SU-DHL-6 (cell line): ENCODE results near the gene KIF2A.

Experiments used
- H2AFZ ChIP-seq: fragments of 200-600 bp; sonication (generic); 2 replicates; pipeline ENCODE4 v1.6.1; 2014; ENCODE audit warnings: low read depth, mild to moderate bottlenecking, moderate library complexity, mixed read lengths, antibody characterized with exemption, low read length; ENCODE audit not compliant: severe bottlenecking
- H3F3A ChIP-seq: fragments of 200-600 bp; shearing (Covaris generic); 2 replicates; pipeline ENCODE4 v1.6.0; 2016; ENCODE audit warnings: antibody characterized with exemption, mild to moderate bottlenecking; ENCODE audit not compliant: insufficient read depth
- H3K27ac ChIP-seq: fragments of 200-600 bp; sonication (generic); 2 replicates; pipeline ENCODE4 v1.5.1; 2016; ENCODE audit warnings: low read depth, mild to moderate bottlenecking, low read length, moderate library complexity, mixed read lengths
- H3K27me3 ChIP-seq: fragments of 200-600 bp; sonication (generic), shearing (Covaris generic); 2 replicates; pipeline ENCODE4 v1.6.0; 2014; ENCODE audit warnings: mild to moderate bottlenecking, low read length
- H3K36me3 ChIP-seq: fragments of 200-600 bp; sonication (generic); 2 replicates; pipeline ENCODE4 v1.6.1; 2014; ENCODE audit warnings: mild to moderate bottlenecking, low read length, mixed read lengths
- H3K4me2 ChIP-seq: fragments of 300-600, 200-600 bp; shearing (Covaris generic), sonication (generic); 2 replicates; pipeline ENCODE4 v1.6.0; 2014; ENCODE audit warnings: low read length, low read depth, mild to moderate bottlenecking; ENCODE audit not compliant: poor library complexity, severe bottlenecking
- H3K4me3 ChIP-seq: fragments of 200-600 bp; sonication (generic); 2 replicates; pipeline ENCODE4 v1.5.1; 2014; ENCODE audit warnings: antibody characterized with exemption, low read length, mild to moderate bottlenecking, mixed read lengths; ENCODE audit not compliant: insufficient read depth, poor library complexity, severe bottlenecking
- H3K79me2 ChIP-seq: fragments of 200-600 bp; sonication (generic); 2 replicates; pipeline ENCODE4 v1.6.1; 2014; ENCODE audit warnings: mild to moderate bottlenecking, low read length, moderate library complexity; ENCODE audit not compliant: insufficient read depth
- H3K9ac ChIP-seq: fragments of 200-600 bp; sonication (generic); 2 replicates; pipeline ENCODE4 v1.7.0; 2014; ENCODE audit warnings: mild to moderate bottlenecking, low read length
- H3K9me2 ChIP-seq: fragments of 200-600 bp; sonication (generic); replicated peaks from 2 replicates; pipeline ENCODE4 v1.6.1; 2014; ENCODE audit warnings: low read length; ENCODE audit not compliant: insufficient read depth
- H3K9me3 ChIP-seq: fragments of 200-600 bp; sonication (generic); 2 replicates; pipeline ENCODE4 v1.6.1; 2014; ENCODE audit warnings: low read length, mixed read lengths; ENCODE audit not compliant: insufficient read depth
- H4K20me1 ChIP-seq: fragments of 200-600 bp; sonication (generic); 2 replicates; pipeline ENCODE4 v1.6.1; 2014; ENCODE audit warnings: low read depth, mild to moderate bottlenecking, antibody characterized with exemption, low read length, moderate library complexity, mixed read lengths
- CTCF ChIP-seq: fragments of 200-600 bp; sonication (generic); IDR thresholded peaks from one replicate; pipeline ENCODE4 v1.5.1; 2017; ENCODE audit warnings: antibody characterized with exemption, mild to moderate bottlenecking, low read length, moderate library complexity; ENCODE audit not compliant: insufficient read depth, poor library complexity, severe bottlenecking
- EZH2phosphoT487 ChIP-seq: fragments of 200-600 bp; sonication (generic), shearing (Covaris generic); conservative IDR thresholded peaks from 2 replicates; pipeline ENCODE4 v1.6.1; 2018; ENCODE audit warnings: mild to moderate bottlenecking, antibody characterized with exemption, low read length, moderate library complexity, mixed read lengths

KIF2A gene

GRCh38 chr5:62271370-62271769 lies 34.6 kb upstream of the KIF2A start:
- Histone ChIP-seq H3K9me2 (no peaks in the 10 kb centered on the region), H2AFZ (no peak overlapping the region), H3K9me3 (no peaks in the 10 kb centered on the region), H4K20me1 (no peaks in the 10 kb centered on the region), H3K79me2 (no peaks in the 10 kb centered on the region), H3K4me3 (no peak overlapping the region), H3F3A (no peaks in the 10 kb centered on the region), H3K36me3 (no peaks in the 10 kb centered on the region), H3K9ac (no peak overlapping the region), H3K27ac (no peak overlapping the region), H3K4me2 (no peak overlapping the region), H3K27me3 (no peaks in the 10 kb centered on the region)
- TF ChIP-seq CTCF (no peak), EZH2phosphoT487 (no peak)

DNA sequence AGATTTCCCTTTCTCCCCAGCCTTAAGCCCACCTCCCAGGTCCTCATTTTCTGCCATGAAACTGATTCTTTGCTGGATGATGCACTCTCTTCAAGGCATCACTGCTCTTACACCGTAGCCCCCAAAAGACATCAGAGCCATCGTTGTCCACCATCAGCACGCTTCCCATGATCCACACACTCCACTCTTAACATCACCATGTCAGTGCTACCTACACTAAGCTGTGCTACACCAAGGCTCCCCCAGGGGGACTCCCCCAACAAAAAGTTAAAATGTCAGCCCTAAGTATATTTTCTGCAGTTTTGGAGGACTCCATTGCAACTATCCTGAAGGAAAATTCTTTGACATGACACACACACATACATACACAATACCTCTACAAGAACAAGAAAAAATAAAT lies 34.1 kb upstream of the KIF2A start:
- Histone ChIP-seq H3K9me3 (no peaks in the 10 kb centered on the region), H3F3A (no peaks in the 10 kb centered on the region), H3K4me2 (no peak overlapping the region), H3K27me3 (no peaks in the 10 kb centered on the region), H3K9me2 (no peaks in the 10 kb centered on the region), H4K20me1 (no peaks in the 10 kb centered on the region), H3K36me3 (no peaks in the 10 kb centered on the region), H2AFZ (no peak overlapping the region), H3K4me3 (no peak overlapping the region), H3K79me2 (no peaks in the 10 kb centered on the region), H3K9ac (no peak overlapping the region), H3K27ac (no peak overlapping the region)
- TF ChIP-seq CTCF (no peak), EZH2phosphoT487 (no peak)

- TF ChIP-seq EZH2phosphoT487 (no peak), CTCF (no peak)
- Histone ChIP-seq H3K79me2 (no peaks in the 10 kb centered on the region), H3K9ac (no peak overlapping the region), H3K27ac (no peak overlapping the region), H4K20me1 (no peaks in the 10 kb centered on the region), H2AFZ (no peak overlapping the region), H3K36me3 (no peaks in the 10 kb centered on the region), H3K4me3 (no peak overlapping the region), H3K27me3 (no peaks in the 10 kb centered on the region), H3K4me2 (no peak overlapping the region), H3K9me2 (no peaks in the 10 kb centered on the region), H3F3A (no peaks in the 10 kb centered on the region), H3K9me3 (no peaks in the 10 kb centered on the region)
Measured at GRCh38 chr5:62273687-62274086, 32.3 kb upstream of the KIF2A start.

DNA sequence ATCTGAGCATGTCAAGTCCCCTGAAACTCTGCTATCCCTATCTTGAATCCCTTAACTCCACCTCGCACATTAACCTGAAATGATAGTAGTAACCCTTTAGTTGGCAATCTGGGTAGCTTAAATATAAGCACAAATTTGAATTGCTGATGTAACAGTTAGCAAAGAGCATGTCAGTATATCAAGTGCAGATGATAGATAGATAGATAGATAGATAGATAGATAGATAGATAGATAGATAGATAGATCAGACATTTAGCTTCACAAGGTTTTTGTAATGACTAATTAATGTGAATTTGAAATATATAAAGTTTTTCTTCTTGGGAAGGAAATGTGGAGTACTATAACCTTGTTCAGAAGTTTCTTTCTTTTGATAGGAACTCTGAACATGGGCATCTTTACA lies 30.4 kb upstream of the KIF2A start:
- no peaks in the 10 kb centered on the region for H3K9me3 ChIP-seq
- no peak for TF ChIP-seq CTCF
- TF ChIP-seq EZH2phosphoT487 = no peak

More for the DNA sequence above, 30.4 kb upstream of the KIF2A start:
- H3K27ac ChIP-seq = no peak overlapping the region
- no peak overlapping the region for H3K4me3 ChIP-seq
- no peaks in the 10 kb centered on the region for H4K20me1 ChIP-seq
- no peaks in the 10 kb centered on the region for H3K9me2 ChIP-seq
- H3K4me2 ChIP-seq = no peak overlapping the region
- H3K79me2 ChIP-seq = no peaks in the 10 kb centered on the region
- no peaks in the 10 kb centered on the region for H3K36me3 ChIP-seq
- H3K27me3 ChIP-seq = no peaks in the 10 kb centered on the region
- no peak overlapping the region for H2AFZ ChIP-seq
- no peaks in the 10 kb centered on the region for H3F3A ChIP-seq
- H3K9ac ChIP-seq = no peak overlapping the region
